HG03439 (cell line): ENCODE results near the gene ME2.
A peak's percentile ranks its signal among the peaks of the same experiment; 100 is the strongest.
"Not testable (repeated sequence)": the region's sequence is repeated elsewhere in the genome, so short reads cannot be mapped to it uniquely, and the experiment has no call there.

ENCODE experiments used
- ATAC-seq: cut with Tn5 transposase; IDR thresholded peaks from one replicate; pipeline ENCODE4 v1.9.1; 2021; ENCODE audit warnings: mild to moderate bottlenecking, moderate library complexity; ENCODE audit not compliant: unreplicated experiment

Gene ME2

DNA sequence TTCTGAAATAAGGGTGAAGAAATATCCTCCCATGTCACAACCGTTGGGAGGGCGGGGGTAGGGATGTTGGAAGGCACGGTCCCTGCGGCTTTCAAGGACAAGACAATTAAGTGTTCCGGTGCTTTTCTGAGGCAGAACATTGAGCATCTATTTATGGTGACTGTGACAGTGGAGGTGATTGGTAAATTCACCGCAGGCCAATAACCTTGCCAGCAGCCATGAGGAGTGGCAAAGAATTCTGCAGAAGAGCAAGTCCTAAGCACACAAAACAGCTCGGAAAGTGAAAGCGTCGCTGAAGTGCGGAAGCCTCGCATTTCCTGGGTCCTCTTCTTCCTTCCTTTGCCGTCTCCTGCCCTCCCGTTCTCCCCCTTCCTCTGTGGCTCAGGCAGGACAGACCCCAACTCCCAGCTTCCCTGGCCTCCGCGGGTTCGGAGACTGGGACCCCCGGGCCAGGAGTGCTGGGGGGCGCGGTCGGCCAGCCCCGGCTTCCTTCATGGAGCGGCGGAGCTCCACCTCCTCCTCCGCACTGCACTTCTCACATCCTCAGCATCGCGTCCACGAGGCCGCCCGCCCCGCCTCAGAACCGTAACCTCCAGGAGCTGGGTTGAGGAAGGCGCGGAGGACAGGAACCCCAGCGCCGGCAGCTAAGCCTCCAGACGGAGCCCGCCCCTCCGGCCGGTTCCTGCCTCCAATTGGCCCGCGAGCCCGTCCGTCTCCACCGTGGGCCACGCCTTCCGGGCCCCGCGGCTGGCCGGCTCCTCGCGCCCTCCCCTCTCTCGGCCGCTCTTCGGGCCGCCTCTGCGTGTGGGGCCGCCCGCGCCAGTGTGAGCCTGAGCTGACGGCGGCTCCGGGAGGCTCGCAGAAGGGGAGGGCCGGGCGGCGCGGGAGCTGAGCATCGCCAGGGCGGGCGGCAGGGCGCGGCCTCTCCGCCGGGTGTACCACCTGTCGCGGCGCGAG lies at the start of gene ME2:
Gene ME2, plus strand, starts transcription at position 774 of the 957 bp plus-strand sequence. CDS start 16,703 bp downstream, outside the sequence.
- ATAC-seq = peak; percentile 94

GRCh38 chr18:50829644-50830043 lies 49.3 kb upstream of the ME2 start:
- ATAC-seq = no peak

DNA sequence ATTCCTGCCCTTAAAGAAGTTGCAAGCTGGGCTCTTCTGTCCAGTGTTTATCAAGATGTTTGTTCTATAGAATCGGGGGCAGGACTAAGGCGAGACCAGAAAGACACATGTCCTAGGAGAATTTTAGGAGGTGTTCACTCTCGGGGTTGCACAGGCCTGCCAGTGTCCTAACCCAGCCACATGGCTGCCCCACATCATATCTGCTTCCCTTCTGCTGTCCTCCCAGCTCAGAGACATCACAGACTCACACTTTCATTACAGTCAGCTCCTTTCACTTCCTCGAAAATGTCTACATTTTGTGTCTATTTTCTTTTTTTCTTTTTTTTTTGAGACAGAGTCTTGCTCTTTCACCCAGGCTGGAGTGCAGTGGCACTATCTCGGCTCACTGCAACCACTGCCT lies 48.4 kb upstream of the ME2 start:
- ATAC-seq = no peak

DNA sequence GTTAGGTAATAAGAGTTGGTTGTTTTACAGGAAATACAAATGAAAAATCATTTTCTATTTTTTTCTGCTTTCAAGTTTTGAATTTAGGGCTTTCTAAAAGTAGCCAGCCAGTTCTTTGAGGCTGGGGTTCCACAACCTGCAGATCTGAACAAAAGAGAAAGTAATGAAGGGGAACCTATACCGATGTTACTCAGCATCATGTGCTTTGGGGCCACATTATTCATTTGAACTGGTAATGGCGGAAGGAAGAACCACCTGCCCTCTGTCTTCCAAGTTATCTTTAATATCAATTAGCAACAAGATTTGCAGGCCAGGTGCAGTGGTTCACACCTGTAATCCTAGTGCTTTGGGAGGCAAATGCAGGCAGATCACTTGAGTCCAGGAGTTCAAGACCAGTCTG lies 46.2 kb upstream of the ME2 start:
- peak; percentile 58 for ATAC-seq

- ATAC-seq = not testable (repeated sequence)
These were observed 45.4 kb upstream of the ME2 start for GRCh38 chr18:50833496-50833895.

DNA sequence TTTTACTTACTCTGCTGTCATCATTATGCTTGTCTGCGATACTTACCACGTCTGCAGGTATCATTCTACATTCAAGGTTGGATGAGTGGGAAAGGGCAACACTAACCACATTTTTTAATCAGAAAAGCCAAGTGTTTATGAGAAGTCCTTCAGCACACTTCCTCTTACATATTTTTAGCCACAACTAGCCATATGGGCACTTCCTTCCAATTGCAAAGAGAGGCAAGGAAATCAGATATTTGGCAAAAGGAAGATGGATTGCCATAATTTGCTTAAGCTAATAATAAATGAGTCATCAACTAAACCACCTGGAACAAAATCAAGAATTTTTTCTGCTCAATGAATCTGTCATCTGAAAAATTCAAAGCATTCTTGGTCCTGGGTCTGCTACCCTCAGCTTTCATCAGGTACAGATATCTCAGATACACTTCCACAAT lies 42.4 kb upstream of the ME2 start:
- ATAC-seq = no peak

GRCh38 chr18:50839341-50839740 lies 39.6 kb upstream of the ME2 start:
- no peak for ATAC-seq

- ATAC-seq = no peak
These were observed 38.9 kb upstream of the ME2 start for GRCh38 chr18:50839996-50840395.

GRCh38 chr18:50842846-50843245 lies 36.1 kb upstream of the ME2 start:
- no peak for ATAC-seq

GRCh38 chr18:50844554-50844953 lies 34.4 kb upstream of the ME2 start:
- ATAC-seq = no peak

GRCh38 chr18:50844960-50845359 lies 34.0 kb upstream of the ME2 start:
- no peak for ATAC-seq

DNA sequence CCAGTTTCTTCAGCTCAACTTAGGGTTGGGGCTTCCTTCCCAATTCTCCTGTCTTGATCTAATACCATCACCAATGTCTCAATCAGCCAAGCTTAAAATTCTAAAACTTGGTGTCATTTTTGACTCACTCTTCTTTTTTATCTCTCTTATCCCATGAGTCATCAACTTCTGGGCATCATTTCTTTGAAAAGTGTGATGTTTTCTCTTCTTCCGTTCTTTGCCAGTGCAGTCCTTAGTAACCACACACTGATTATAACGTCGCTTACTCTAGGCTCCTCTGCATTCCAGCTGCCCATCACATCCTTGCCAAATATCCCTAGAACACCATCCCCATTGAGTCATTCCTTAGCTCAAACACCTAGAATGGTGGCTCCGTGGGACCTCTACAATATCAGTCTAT lies 31.7 kb upstream of the ME2 start:
- no peak for ATAC-seq

- no peak for ATAC-seq
These were observed 30.8 kb upstream of the ME2 start for GRCh38 chr18:50848061-50848551.

DNA sequence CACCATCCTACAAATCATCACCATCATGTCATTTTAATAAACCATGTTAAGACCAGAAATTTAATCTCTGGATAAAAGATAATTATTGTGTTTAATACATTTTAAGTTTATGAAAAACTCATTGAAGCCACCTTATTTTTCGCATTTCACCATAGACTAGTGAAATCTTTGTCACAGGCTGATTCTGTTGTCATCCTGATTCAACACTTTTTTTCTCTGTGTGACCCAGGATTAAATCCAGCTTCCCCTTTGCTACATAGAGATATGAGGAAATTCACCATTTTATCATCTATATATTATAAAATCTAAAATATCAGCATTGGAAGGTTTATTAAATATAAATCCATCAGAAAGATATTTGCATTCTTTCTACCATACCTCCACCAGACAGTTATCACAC lies 29.9 kb upstream of the ME2 start:
- ATAC-seq = no peak

DNA sequence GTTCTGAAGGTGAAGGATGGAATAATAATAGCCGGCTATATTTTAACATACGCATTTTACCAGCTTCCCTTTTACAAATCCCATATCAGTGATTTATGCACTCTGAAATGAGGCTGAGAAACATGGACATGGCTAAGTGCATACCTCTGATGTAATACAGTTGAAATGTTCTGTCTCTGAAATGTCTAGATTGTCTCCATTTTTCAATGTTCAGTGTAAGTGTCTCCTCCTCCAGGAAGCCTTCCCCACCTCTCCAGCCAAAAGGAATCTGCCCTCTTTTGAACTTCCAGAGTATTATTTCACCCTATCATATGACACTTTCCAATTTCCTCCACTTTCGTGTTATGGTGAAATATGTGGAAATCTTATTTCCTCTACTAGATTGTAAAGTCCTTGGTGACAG lies 29.5 kb upstream of the ME2 start:
- ATAC-seq = no peak

GRCh38 chr18:50850307-50851065 lies 28.4 kb upstream of the ME2 start:
- ATAC-seq = no peak

DNA sequence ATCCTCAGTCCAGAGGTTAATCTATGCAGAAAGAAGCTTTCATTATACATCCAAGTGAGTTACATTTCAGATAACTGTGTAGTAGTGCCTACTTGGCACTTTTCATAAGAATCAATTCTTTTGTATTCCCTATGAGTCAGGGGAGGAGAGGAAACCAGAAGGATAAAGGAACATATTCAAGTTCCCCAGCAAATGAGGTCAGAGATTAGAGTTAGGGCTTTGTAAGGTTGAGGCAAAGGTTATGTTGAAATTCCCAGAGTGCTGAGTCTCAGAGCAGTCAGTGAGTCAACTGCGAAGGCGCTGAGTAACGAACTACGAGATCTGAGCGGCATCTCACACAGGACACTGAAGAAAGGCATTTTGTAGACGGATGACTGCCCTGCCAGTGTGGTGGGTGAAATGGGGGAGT lies 25.1 kb upstream of the ME2 start:
- ATAC-seq = no peak

- no peak for ATAC-seq
These were observed 22.8 kb upstream of the ME2 start for GRCh38 chr18:50855976-50856757.

DNA sequence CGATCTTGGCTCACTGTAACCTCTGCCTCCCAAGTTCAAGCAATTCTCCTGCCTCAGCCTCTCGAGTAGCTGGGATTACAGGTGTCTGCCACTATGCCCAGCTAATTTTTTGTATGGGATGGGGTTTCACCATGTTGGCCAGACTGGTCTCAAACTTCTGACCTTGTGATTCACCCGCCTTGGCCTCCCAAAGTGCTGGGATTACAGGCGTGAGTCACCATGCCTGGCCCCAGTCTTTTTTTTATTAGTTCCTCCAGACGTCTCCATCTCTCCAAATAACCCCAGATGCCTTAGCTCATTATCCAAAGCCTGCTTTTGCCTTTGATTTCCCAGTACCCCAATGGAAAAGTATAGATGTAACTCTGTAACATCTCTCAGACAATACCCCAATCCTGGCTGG lies 21.8 kb upstream of the ME2 start:
- not testable (repeated sequence) for ATAC-seq

DNA sequence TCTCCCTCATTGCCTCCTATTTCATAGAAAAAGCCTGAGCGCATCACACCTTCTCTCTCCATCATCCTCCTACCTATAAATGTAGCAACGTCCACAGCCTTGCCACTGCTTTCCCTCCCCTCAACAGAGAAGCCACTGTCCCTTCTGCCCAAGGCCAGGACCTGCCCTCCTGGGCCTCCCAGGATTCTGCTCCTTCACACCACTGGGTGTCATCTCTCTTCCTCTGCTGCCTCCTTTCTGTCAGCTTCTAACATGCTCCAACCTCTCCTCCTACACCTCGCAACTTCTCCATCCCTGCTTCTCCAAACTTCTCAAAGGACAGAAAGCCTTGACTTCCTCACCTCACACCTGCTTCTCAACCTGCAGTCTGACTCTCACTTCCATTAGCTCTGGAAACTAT lies 21.2 kb upstream of the ME2 start:
- ATAC-seq = no peak
